MM.1S (cell line): ENCODE measurements around the gene MRPL22.

ENCODE experiments used
- EZH2phosphoT487 ChIP-seq: fragments of 300-600 bp; sonication (generic); IDR thresholded peaks from 2 replicates; pipeline ENCODE4 v1.6.1; 2018; ENCODE audit warnings: antibody characterized with exemption, low read length
- TF ChIP-seq, protein P1 (sequence below): fragments of 300-600 bp; sonication (generic); IDR thresholded peaks from 2 replicates; pipeline ENCODE4 v1.5.1; 2016; ENCODE audit warnings: antibody characterized with exemption, low read length, mixed read lengths

DNA sequence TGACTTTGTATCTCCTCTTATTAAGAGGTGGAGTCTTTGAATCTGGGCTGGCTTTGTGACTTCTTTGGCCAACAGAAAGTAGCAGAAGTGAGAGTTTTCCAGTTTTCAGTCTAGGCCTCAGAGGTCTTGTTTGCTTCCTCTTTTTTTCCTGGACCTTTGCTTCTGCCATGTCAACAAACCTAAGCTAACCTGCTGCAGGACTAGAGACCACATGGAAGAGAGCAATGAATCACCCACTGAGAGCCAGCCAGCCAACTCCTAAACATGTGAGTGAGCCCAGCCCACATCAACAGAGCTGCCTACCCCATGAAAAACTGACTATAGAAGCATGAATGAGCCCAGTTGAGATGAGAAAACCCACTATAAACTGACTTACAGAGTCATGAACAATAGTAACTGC lies 29.9 kb downstream of the MRPL22 start:
- TF ChIP-seq, protein P1, sequence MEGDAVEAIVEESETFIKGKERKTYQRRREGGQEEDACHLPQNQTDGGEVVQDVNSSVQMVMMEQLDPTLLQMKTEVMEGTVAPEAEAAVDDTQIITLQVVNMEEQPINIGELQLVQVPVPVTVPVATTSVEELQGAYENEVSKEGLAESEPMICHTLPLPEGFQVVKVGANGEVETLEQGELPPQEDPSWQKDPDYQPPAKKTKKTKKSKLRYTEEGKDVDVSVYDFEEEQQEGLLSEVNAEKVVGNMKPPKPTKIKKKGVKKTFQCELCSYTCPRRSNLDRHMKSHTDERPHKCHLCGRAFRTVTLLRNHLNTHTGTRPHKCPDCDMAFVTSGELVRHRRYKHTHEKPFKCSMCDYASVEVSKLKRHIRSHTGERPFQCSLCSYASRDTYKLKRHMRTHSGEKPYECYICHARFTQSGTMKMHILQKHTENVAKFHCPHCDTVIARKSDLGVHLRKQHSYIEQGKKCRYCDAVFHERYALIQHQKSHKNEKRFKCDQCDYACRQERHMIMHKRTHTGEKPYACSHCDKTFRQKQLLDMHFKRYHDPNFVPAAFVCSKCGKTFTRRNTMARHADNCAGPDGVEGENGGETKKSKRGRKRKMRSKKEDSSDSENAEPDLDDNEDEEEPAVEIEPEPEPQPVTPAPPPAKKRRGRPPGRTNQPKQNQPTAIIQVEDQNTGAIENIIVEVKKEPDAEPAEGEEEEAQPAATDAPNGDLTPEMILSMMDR = no peak
- TF ChIP-seq EZH2phosphoT487 = no peak
